ENCODE data around the gene RCOR3.
"Not testable (repeated sequence)": the region's sequence is repeated elsewhere in the genome, so short reads cannot be mapped to it uniquely, and the experiment has no call there.

RCOR3 gene

DNA sequence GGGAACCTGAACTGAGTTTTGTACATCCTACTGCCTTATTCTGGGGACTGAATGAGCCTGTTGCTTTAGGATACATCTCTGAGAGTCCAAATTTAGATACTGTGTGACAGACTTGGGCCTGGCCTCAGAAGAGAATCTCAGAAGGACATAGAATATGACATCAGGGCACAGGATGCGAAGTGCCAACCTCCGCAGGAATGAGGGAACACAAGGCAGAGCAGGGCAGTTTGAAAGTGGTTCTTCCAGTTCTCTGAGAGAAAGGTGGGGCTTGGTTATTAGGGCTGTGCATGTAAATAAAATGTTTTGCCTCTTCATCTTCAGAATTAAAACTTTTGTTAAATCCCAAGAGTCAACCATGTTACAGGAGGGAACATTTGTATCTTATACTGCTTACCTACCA lies 90.6 kb downstream of the RCOR3 start:
- Histone ChIP-seq H3K4me3 (ENCODE audit: insufficient read depth, low read depth, low read length) (no peak overlapping the region), H3K4me1 (ENCODE audit: control insufficient read depth, insufficient read depth, low read length) (peaks cover 6% of the 10 kb centered on the region), H3K27ac (ENCODE audit: insufficient read depth, low read depth, low read length, poor library complexity, severe bottlenecking) (no peak overlapping the region), H3K36me3 (ENCODE audit: control insufficient read depth, insufficient read depth, low read length) (no peaks in the 10 kb centered on the region), H3K27me3 (ENCODE audit: control insufficient read depth, insufficient read depth, low read length, poor library complexity, severe bottlenecking) (no peaks in the 10 kb centered on the region), H3K9me3 (ENCODE audit: control insufficient read depth, low read length) (no peaks in the 10 kb centered on the region)
- 94 to 99% methylated on average over 2 of the region's 2 CpGs for WGBS, 2 experiments

DNA sequence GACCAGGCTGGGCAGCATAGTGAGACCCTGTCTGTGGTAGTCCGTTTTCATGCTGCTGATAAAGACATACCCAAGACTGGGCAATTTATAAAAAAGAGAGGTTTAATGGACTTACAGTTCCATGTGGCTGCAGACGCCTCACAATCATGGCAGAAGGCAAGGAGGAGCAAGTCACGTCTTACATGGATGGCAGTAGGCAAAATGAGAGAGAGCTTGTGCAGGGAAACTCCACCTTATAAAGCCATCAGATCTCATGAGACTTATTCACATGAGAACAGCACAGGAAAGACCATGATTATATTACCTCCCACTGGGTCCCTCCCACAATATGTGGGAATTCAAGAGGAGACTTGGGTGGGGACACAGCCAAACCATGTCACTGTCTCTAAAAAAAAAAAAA lies 92.9 kb downstream of the RCOR3 start:
- not testable (repeated sequence) for H3K4me3 ChIP-seq (ENCODE audit: insufficient read depth, low read depth, low read length); H3K36me3 ChIP-seq (ENCODE audit: control insufficient read depth, insufficient read depth, low read length); H3K4me1 ChIP-seq (ENCODE audit: control insufficient read depth, insufficient read depth, low read length); H3K27me3 ChIP-seq (ENCODE audit: control insufficient read depth, insufficient read depth, low read length, poor library complexity, severe bottlenecking); H3K9me3 ChIP-seq (ENCODE audit: control insufficient read depth, low read length); H3K27ac ChIP-seq (ENCODE audit: insufficient read depth, low read depth, low read length, poor library complexity, severe bottlenecking)
- WGBS, 2 experiments, result 85 to 94% methylated on average over 3 of the region's 3 CpGs

DNA sequence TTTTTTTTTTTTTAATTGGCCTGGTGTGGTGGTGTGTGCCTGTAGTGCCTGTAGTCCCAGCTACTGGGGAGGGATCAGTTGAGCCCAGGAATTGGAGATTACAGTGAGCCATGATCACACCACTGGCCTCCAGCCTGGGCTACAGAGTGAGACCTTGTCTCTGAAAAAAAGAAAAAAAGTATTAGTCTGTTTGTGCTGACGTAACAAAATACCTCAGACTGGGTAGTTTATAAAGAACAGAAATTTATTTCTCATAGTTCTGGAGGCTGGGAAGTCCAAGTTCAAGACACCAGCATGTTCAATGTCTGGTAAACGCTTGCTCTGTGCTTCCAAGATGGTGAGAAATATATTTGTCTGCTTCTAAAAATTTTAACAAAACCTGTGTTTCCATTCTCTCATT lies 93.3 kb downstream of the RCOR3 start:
- Histone ChIP-seq H3K27ac (ENCODE audit: insufficient read depth, low read depth, low read length, poor library complexity, severe bottlenecking) (no peak overlapping the region), H3K4me1 (ENCODE audit: control insufficient read depth, insufficient read depth, low read length) (no peaks in the 10 kb centered on the region), H3K9me3 (ENCODE audit: control insufficient read depth, low read length) (no peaks in the 10 kb centered on the region), H3K4me3 (ENCODE audit: insufficient read depth, low read depth, low read length) (no peak overlapping the region), H3K27me3 (ENCODE audit: control insufficient read depth, insufficient read depth, low read length, poor library complexity, severe bottlenecking) (no peaks in the 10 kb centered on the region), H3K36me3 (ENCODE audit: control insufficient read depth, insufficient read depth, low read length) (no peaks in the 10 kb centered on the region)
- 86 to 92% methylated on average over 2 of the region's 2 CpGs for WGBS, 2 experiments

DNA sequence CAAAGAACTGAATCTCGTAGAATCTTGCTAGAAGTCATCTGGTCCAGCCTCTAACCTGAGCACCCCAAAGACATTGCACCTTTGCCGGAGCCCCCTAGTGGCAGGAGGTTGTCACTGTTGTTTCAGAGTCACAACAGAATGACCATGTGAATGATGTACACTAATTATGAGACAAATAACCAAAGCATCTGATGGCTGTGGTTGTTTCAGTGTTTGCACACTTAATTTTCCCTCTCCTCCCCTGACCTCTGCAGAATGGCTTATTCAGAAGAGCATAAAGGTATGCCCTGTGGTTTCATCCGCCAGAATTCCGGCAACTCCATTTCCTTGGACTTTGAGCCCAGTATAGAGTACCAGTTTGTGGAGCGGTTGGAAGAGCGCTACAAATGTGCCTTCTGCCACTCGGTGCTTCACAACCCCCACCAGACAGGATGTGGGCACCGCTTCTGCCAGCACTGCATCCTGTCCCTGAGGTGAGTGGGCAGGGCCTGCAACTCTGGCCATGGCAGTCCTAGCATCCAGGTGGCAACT lies 93.9 kb downstream of the RCOR3 start:
- Histone ChIP-seq H3K9me3 (ENCODE audit: control insufficient read depth, low read length) (no peaks in the 10 kb centered on the region), H3K4me3 (ENCODE audit: insufficient read depth, low read depth, low read length) (no peak overlapping the region), H3K27me3 (ENCODE audit: control insufficient read depth, insufficient read depth, low read length, poor library complexity, severe bottlenecking) (no peaks in the 10 kb centered on the region), H3K27ac (ENCODE audit: insufficient read depth, low read depth, low read length, poor library complexity, severe bottlenecking) (no peak overlapping the region), H3K36me3 (ENCODE audit: control insufficient read depth, insufficient read depth, low read length) (no peaks in the 10 kb centered on the region), H3K4me1 (ENCODE audit: control insufficient read depth, insufficient read depth, low read length) (no peaks in the 10 kb centered on the region)
- 94% methylated on average over 8 of the region's 8 CpGs for WGBS, 2 experiments

GRCh38 chr1:211353562-211354212 lies 94.5 kb downstream of the RCOR3 start:
- no peak overlapping the region for H3K27ac ChIP-seq (ENCODE audit: insufficient read depth, low read depth, low read length, poor library complexity, severe bottlenecking)
- H3K4me3 ChIP-seq (ENCODE audit: insufficient read depth, low read depth, low read length), result no peak overlapping the region
- WGBS, 2 experiments, result 0% methylated on average over 1 of the region's 1 CpG
- no peaks in the 10 kb centered on the region for H3K27me3 ChIP-seq (ENCODE audit: control insufficient read depth, insufficient read depth, low read length, poor library complexity, severe bottlenecking)
- H3K9me3 ChIP-seq (ENCODE audit: control insufficient read depth, low read length), result no peaks in the 10 kb centered on the region
- H3K4me1 ChIP-seq (ENCODE audit: control insufficient read depth, insufficient read depth, low read length), result no peaks in the 10 kb centered on the region
- no peaks in the 10 kb centered on the region for H3K36me3 ChIP-seq (ENCODE audit: control insufficient read depth, insufficient read depth, low read length)

DNA sequence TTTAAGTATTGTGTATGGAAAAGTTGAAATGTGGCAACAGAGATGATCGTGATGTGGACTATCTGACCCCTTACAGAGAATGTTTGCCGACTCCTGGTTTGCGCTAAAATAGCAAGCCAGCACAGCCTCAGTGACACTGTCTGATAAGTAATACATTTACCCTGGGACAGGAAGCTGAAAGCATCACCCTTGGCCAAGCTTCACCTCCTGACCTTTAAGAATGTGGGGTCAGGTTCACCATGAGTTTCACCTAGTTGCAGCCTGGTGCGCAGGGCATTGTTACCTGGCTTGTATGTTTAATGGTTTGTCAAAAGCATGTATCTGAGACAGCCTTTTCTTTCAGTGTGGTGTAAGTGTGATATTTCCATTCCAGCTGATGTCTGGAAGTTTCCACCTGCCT lies 96.7 kb downstream of the RCOR3 start:
- WGBS, 2 experiments, result 97 to 98% methylated on average over 4 of the region's 4 CpGs
- H3K36me3 ChIP-seq (ENCODE audit: control insufficient read depth, insufficient read depth, low read length), result peaks cover 3% of the 10 kb centered on the region

GRCh38 chr1:211356723-211357407 lies 97.7 kb downstream of the RCOR3 start:
- peaks cover 5% of the 10 kb centered on the region for H3K36me3 ChIP-seq (ENCODE audit: control insufficient read depth, insufficient read depth, low read length)
- no peaks in the 10 kb centered on the region for H3K9me3 ChIP-seq (ENCODE audit: control insufficient read depth, low read length)
- no peak overlapping the region for H3K4me3 ChIP-seq (ENCODE audit: insufficient read depth, low read depth, low read length)
- H3K4me1 ChIP-seq (ENCODE audit: control insufficient read depth, insufficient read depth, low read length), result no peaks in the 10 kb centered on the region
- no peak overlapping the region for H3K27ac ChIP-seq (ENCODE audit: insufficient read depth, low read depth, low read length, poor library complexity, severe bottlenecking)
- H3K27me3 ChIP-seq (ENCODE audit: control insufficient read depth, insufficient read depth, low read length, poor library complexity, severe bottlenecking), result no peaks in the 10 kb centered on the region
- 76 to 78% methylated on average over 5 of the region's 5 CpGs for WGBS, 2 experiments

More for the DNA sequence above, 96.7 kb downstream of the RCOR3 start:
- Histone ChIP-seq H3K9me3 (ENCODE audit: control insufficient read depth, low read length) (no peaks in the 10 kb centered on the region), H3K27me3 (ENCODE audit: control insufficient read depth, insufficient read depth, low read length, poor library complexity, severe bottlenecking) (no peaks in the 10 kb centered on the region), H3K4me1 (ENCODE audit: control insufficient read depth, insufficient read depth, low read length) (no peaks in the 10 kb centered on the region), H3K27ac (ENCODE audit: insufficient read depth, low read depth, low read length, poor library complexity, severe bottlenecking) (no peak overlapping the region), H3K4me3 (ENCODE audit: insufficient read depth, low read depth, low read length) (no peak overlapping the region)

- WGBS, 2 experiments, result 92 to 100% methylated on average over 1 of the region's 1 CpG
- H3K36me3 ChIP-seq (ENCODE audit: control insufficient read depth, insufficient read depth, low read length), result peaks cover 5% of the 10 kb centered on the region
- H3K4me3 ChIP-seq (ENCODE audit: insufficient read depth, low read depth, low read length), result no peak overlapping the region
- no peaks in the 10 kb centered on the region for H3K4me1 ChIP-seq (ENCODE audit: control insufficient read depth, insufficient read depth, low read length)
- H3K27ac ChIP-seq (ENCODE audit: insufficient read depth, low read depth, low read length, poor library complexity, severe bottlenecking), result no peak overlapping the region
- H3K27me3 ChIP-seq (ENCODE audit: control insufficient read depth, insufficient read depth, low read length, poor library complexity, severe bottlenecking), result no peaks in the 10 kb centered on the region
- H3K9me3 ChIP-seq (ENCODE audit: control insufficient read depth, low read length), result no peaks in the 10 kb centered on the region
Observed at GRCh38 chr1:211358685-211359084, 99.5 kb downstream of the RCOR3 start.

- Histone ChIP-seq H3K36me3 (ENCODE audit: control insufficient read depth, insufficient read depth, low read length) (peaks cover 5% of the 10 kb centered on the region), H3K4me1 (ENCODE audit: control insufficient read depth, insufficient read depth, low read length) (no peaks in the 10 kb centered on the region), H3K9me3 (ENCODE audit: control insufficient read depth, low read length) (no peaks in the 10 kb centered on the region), H3K27ac (ENCODE audit: insufficient read depth, low read depth, low read length, poor library complexity, severe bottlenecking) (no peak overlapping the region), H3K27me3 (ENCODE audit: control insufficient read depth, insufficient read depth, low read length, poor library complexity, severe bottlenecking) (no peaks in the 10 kb centered on the region), H3K4me3 (ENCODE audit: insufficient read depth, low read depth, low read length) (no peak overlapping the region)
- WGBS, 2 experiments, result 95 to 98% methylated on average over 3 of the region's 3 CpGs
Observed at GRCh38 chr1:211359876-211360275, 100.7 kb downstream of the RCOR3 start.

GRCh38 chr1:211361202-211361601 lies 102.0 kb downstream of the RCOR3 start:
- Histone ChIP-seq H3K4me1 (ENCODE audit: control insufficient read depth, insufficient read depth, low read length) (no peaks in the 10 kb centered on the region), H3K36me3 (ENCODE audit: control insufficient read depth, insufficient read depth, low read length) (peaks cover 5% of the 10 kb centered on the region), H3K4me3 (ENCODE audit: insufficient read depth, low read depth, low read length) (no peak overlapping the region), H3K27ac (ENCODE audit: insufficient read depth, low read depth, low read length, poor library complexity, severe bottlenecking) (no peak overlapping the region), H3K27me3 (ENCODE audit: control insufficient read depth, insufficient read depth, low read length, poor library complexity, severe bottlenecking) (no peaks in the 10 kb centered on the region), H3K9me3 (ENCODE audit: control insufficient read depth, low read length) (no peaks in the 10 kb centered on the region)
- 100% methylated on average over 1 of the region's 1 CpG for WGBS, 2 experiments
